Immature natural killer cell (primary cell): ENCODE measurements around the gene RTN4R. TPM values are rescaled to one million over a fixed set of nuclear protein-coding genes. Genes with fewer than 3 reads are reported as not detected.

ENCODE experiments used
- DNase-seq, 3 donors: peaks; one replicate each; pipeline ENCODE4 v3.0.0; 2022; ENCODE audit warnings: mixed read lengths in 1 of 3
- H3K27ac Mint-ChIP-seq, 6 donors: one replicate each; pipeline ENCODE4 v1.8.0; 2020; ENCODE audit warnings: mixed read lengths in 6 of 6, mild to moderate bottlenecking in 5 of 6, inconsistent platforms in 4 of 6, moderate library complexity in 3 of 6
- H3K27me3 Mint-ChIP-seq, 3 donors: one replicate each; pipeline ENCODE4 v1.8.0; 2020 to 2021; ENCODE audit warnings: low read depth in 3 of 3, mild to moderate bottlenecking in 3 of 3, mixed read lengths in 3 of 3, moderate library complexity in 3 of 3, inconsistent platforms in 1 of 3
- H3K36me3 Mint-ChIP-seq, 3 donors: one replicate each; pipeline ENCODE4 v1.8.0; 2020; ENCODE audit warnings: mixed read lengths in 3 of 3, inconsistent platforms in 2 of 3, mild to moderate bottlenecking in 2 of 3
- H3K4me1 Mint-ChIP-seq, 2 donors: one replicate each; pipeline ENCODE4 v1.8.0; 2020; ENCODE audit warnings: inconsistent platforms in 2 of 2, mild to moderate bottlenecking in 2 of 2, mixed read lengths in 2 of 2, moderate library complexity in 1 of 2
- H3K4me3 Mint-ChIP-seq, 5 donors: one replicate each; pipeline ENCODE4 v1.8.0; 2020; ENCODE audit warnings: mild to moderate bottlenecking in 5 of 5, mixed read lengths in 5 of 5, inconsistent platforms in 3 of 5, moderate library complexity in 3 of 5
- H3K9me3 Mint-ChIP-seq, 6 donors: one replicate each; pipeline ENCODE4 v1.8.0; 2020; ENCODE audit warnings: mild to moderate bottlenecking in 6 of 6, mixed read lengths in 6 of 6, inconsistent platforms in 4 of 6, moderate library complexity in 3 of 6
- polyA plus RNA-seq, 3 donors: library from polyadenylated mRNA; unstranded; fragments of 300-500 nt; fragmentation: Illumina TruSeq; gene quantifications; one replicate each; pipeline ENCODE4 v1.2.3, GENCODE V29; 2021

RTN4R gene
- polyA plus RNA-seq, 3 donors from 2014 or later = 1.1 to 3.9 (median 2.2) TPM

DNA sequence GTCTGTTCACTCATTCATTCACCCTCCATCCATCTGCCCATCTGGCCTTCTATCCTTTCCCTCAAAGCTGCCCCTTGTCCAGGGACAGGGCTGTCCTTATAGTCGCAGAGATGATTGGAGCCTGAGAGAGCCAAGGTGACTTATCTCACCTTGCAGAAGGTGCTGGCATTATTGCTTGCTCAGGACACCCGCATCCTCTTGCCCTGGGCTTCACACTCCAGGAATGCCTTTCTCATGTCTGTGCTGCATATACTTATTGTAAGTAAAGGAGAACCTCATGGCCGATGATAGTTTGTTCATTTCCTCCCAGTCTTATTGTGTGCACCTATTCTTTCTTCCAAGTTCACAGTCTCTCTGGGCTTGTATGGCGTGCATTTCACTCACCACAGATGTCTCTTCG lies 68.2 kb downstream of the RTN4R start:
- Mint-ChIP-seq H3K4me1 (no peaks in the 10 kb centered on the region), H3K36me3 (no peaks in the 10 kb centered on the region), H3K27ac (no peak overlapping the region), H3K27me3 (peaks cover 0 to 3% (median 2%) of the 10 kb centered on the region in 3 donors), H3K9me3 (no peaks in the 10 kb centered on the region), H3K4me3 (no peak overlapping the region)
- DNase-seq = no peak

- DNase-seq = no peak
- Mint-ChIP-seq H3K4me1 (no peaks in the 10 kb centered on the region), H3K36me3 (no peaks in the 10 kb centered on the region), H3K9me3 (no peaks in the 10 kb centered on the region), H3K4me3 (no peak overlapping the region), H3K27ac (no peak overlapping the region), H3K27me3 (peaks cover 0 to 3% (median 2%) of the 10 kb centered on the region in 3 donors)
Observed at GRCh38 chr22:20199413-20199842, 68.7 kb downstream of the RTN4R start.

DNA sequence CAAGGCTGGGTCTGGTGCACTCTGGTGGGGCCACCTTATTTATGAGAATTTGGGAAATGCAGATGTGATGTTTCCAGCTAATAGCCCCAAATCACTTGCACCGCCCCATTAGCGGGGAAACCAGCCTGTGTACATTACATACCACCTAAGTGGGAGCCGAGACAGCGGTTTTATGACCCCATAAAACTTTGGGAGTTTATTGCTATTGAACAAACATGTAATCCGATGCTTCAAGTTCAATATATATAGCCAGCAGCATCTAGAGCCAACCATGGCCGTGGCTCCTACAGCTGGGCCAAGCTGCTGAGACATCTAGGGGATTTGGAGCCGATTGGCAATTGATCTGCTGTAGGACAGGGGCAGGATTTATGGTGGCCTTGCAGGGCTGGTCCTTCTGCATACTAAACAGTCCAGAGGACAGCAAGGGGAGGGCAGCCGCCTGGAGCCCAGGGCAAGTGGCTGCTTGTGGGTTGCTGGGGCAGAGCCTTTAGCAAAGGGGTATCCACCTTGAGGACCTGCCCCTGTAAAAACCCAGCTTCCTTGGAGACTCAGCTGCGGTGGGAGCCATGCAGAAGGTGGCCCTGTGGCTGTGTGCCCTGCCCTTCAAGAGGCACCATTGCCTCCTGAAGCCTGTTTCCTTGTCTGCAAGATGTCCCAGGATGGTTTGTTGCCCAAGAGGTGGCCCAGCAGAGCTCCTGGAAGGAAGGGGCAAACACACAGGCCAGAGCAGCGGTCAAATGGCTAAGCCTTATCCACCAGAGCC lies 69.4 kb downstream of the RTN4R start:
- Mint-ChIP-seq H3K9me3 (no peaks in the 10 kb centered on the region), H3K27ac (no peak overlapping the region), H3K36me3 (no peaks in the 10 kb centered on the region), H3K4me3 (no peak overlapping the region), H3K27me3 (peaks cover 0 to 3% (median 2%) of the 10 kb centered on the region in 3 donors), H3K4me1 (no peaks in the 10 kb centered on the region)
- no peak for DNase-seq

DNA sequence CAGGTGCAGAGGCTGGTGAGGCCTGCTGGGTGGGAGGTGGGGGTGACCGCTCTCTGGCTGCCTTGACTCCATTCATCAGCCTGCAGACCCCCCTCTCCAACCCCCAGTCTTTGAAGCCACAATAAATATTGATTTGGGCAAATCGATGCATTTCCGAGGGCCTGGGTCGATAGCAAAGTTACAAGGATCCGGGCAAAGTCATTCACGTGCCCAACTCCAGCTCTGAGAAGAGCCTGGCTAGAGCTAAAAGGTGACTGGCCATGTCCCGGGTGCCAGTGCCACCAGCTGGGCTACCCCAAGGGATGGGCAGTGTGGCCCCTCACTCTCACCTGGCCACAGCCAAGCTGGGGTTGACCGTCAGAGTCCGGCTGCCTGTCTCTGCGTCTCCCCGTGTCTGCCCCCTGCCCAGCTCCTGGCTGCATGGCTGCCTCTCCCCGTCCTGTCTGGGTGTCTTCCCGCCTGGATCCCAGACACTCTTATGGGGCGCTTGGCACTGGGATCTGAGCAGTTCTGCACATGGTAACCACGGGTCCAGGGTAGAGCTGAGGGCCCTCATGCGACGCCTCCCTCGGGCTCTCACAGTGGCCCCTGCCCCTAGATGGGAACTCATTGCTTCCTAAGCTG lies 70.6 kb downstream of the RTN4R start:
- Mint-ChIP-seq H3K27me3 (peaks cover 0 to 3% (median 0%) of the 10 kb centered on the region in 3 donors), H3K4me1 (no peaks in the 10 kb centered on the region), H3K4me3 (no peak overlapping the region), H3K9me3 (no peaks in the 10 kb centered on the region), H3K36me3 (no peaks in the 10 kb centered on the region), H3K27ac (no peak overlapping the region)
- DNase-seq = no peak

DNA sequence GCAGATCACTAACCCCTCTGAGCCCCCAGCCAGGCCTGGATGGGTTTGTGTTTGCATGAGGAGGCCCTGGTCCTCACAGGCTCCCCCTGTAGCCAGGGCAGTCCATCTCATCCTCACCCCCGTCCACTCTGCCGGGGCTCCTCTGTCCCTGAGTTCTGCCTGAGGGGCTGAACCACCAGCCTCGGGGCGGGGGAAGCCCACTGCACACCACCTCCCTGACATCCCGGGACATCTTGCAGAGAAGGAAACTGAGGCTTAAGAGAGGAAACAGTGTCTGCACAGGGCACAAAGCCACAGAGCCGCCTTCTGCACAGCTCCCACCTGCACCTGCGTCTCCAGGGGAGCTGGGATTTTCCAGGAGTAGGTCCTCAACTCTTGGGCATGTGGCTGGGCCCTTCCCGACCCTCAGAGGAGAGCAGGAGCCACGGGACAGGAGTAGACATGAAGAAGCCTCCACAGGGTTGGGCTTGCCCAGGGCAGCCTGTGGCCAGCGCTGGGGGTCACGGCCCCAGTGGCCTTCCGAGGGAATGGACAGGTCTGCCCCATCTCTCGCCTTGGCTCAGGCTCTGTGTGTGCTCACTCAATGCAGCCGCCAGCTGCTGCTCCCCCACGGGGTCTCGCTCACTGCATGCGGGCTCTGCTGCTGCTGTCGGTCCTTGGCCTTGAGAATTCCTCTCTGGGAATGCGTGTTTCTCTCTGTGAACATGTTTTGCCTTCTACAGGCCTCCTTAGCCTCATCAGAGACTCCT lies 71.8 kb downstream of the RTN4R start:
- no peaks in the 10 kb centered on the region for H3K36me3 Mint-ChIP-seq
- DNase-seq = no peak
- H3K4me1 Mint-ChIP-seq = no peaks in the 10 kb centered on the region
- no peaks in the 10 kb centered on the region for H3K9me3 Mint-ChIP-seq
- peaks cover 0 to 3% (median 2%) of the 10 kb centered on the region in 3 donors for H3K27me3 Mint-ChIP-seq
- H3K27ac Mint-ChIP-seq = no peak overlapping the region
- H3K4me3 Mint-ChIP-seq = no peak overlapping the region

GRCh38 chr22:20194681-20195593 lies 73.2 kb downstream of the RTN4R start:
- Mint-ChIP-seq H3K4me3 (no peak overlapping the region), H3K27me3 (peaks cover 0 to 3% (median 2%) of the 10 kb centered on the region in 3 donors), H3K36me3 (no peaks in the 10 kb centered on the region), H3K9me3 (no peaks in the 10 kb centered on the region), H3K4me1 (peaks cover 0 to under 1% of the 10 kb centered on the region in 2 donors), H3K27ac (no peak overlapping the region)
- DNase-seq = no peak

DNA sequence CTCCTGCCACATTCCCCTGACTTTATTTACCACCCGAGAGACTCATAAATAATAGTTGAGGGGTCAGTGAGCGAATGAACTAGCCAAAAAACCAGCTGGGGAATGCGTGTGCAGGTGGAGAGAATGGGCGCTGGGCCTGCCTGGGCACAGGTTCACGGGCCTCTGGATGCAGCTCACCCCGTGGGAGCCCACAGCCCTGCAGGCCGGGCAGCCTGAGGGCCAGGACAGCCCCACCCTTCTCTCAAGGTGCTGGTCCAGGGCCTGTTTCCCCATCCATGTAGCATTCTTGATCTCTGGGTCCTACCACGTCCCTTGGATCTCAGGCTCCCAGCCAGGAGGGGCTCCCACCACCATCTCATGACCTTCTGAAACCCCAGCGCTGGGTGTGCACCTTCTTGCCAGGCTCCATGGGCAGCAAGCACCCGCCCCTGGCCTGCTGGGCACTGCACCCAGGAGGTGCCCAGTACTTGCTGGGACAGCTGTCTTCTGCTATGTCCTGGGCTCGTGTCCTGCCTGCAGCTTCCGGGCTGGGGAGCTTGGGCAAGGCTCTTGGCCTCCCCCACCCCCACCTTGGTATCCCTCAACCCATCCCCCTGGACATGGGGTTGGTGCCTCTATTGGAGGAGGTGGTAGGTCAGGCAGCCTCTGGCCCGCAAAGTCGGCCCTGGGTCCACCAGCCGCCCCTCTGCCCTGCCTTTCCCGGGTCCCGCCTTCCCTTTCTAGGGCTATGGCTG lies 74.2 kb downstream of the RTN4R start:
- H3K9me3 Mint-ChIP-seq = no peaks in the 10 kb centered on the region
- no peak overlapping the region for H3K27ac Mint-ChIP-seq
- peaks cover 0 to 5% of the 10 kb centered on the region in 2 donors for H3K4me1 Mint-ChIP-seq
- no peaks in the 10 kb centered on the region for H3K36me3 Mint-ChIP-seq
- H3K27me3 Mint-ChIP-seq = peaks cover 0 to 3% (median 2%) of the 10 kb centered on the region in 3 donors
- DNase-seq = no peak
- no peak overlapping the region for H3K4me3 Mint-ChIP-seq

DNA sequence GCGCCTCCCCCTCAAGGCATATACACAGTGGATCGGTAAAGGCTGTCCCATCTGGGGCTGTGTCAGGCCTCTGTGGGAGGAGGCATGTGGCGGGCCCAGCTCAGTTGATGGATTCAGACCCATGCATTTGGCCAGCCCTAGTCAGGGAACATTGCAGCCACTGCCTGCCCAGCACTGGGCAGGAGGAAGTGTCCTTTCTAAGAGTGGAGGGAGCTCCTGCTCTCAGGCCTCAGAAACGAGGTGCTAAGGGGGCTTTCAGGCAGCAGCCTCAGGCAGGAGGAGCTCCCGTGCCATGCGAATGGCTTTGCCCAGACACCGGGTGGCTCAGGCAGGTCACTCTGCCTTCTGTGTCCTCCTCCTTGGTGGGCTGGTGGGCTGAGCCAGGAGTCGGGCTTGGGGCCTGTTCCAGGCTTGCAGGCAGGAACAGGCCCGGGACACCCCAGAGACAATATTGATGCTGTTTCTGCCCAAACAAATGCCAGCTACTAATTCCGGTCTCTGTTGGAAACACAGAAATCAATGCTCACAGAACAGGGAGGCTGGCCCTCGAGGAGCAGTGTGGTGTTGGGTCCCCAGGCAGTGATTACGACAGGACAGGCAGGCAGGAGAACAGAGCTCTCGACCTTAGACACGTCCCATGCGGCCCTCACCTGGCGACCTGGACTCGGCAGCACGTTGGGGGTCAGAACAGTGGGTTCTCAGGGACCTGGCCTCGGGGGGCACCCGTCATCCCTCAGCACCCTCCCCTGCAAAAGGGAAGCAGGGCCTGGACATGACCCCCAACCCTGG lies 75.0 kb downstream of the RTN4R start:
- peaks cover 0 to 5% of the 10 kb centered on the region in 2 donors for H3K4me1 Mint-ChIP-seq

DNA sequence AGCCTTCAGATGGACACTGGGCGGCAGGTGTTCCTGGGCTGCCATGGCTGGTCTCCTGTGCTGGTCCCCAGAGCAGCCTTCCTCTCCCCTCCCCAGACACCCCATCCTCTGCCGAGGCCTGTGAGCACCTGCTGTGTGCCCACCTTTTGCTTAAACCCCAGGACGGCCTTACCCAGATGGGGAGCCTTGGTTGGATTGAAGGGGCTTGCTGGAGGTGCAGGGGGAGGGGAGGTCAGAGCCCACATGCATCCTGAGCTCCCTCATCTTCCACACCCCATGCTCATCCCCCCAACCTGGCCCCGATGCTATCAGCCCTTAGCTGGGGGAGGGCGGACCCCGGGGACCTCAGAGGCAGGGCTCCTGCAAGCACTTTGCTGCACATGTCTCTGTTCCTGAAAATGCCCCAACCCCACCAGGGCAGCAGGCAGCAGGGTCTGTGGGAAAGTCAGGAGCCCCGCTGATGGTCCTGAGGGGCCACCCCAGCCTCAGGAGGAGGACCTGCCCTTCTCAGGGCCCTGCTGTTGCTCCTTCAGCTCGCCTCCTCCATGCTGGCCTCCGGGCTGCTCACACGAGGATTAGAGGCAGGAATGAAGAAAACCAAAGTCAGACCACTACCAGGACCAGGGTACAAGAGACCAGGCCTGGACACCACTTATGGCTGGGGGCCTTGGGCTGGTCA lies 75.7 kb downstream of the RTN4R start:
- Mint-ChIP-seq H3K9me3 (no peaks in the 10 kb centered on the region), H3K27ac (no peak overlapping the region), H3K4me1 (peaks cover 0 to 5% of the 10 kb centered on the region in 2 donors), H3K27me3 (peaks cover 0 to 2% (median 0%) of the 10 kb centered on the region in 3 donors), H3K4me3 (no peak overlapping the region), H3K36me3 (no peaks in the 10 kb centered on the region)
- no peak for DNase-seq

More for the DNA sequence above, 75.0 kb downstream of the RTN4R start:
- Mint-ChIP-seq H3K36me3 (no peaks in the 10 kb centered on the region), H3K4me3 (no peak overlapping the region), H3K27ac (no peak overlapping the region), H3K27me3 (peaks cover 0 to 3% (median 2%) of the 10 kb centered on the region in 3 donors), H3K9me3 (no peaks in the 10 kb centered on the region)
- DNase-seq = no peak

- Mint-ChIP-seq H3K27me3 (peaks cover 0 to 2% (median 0%) of the 10 kb centered on the region in 3 donors), H3K27ac (no peak overlapping the region), H3K9me3 (no peaks in the 10 kb centered on the region), H3K36me3 (no peaks in the 10 kb centered on the region), H3K4me1 (peaks cover 0 to 5% of the 10 kb centered on the region in 2 donors), H3K4me3 (no peak overlapping the region)
- DNase-seq = no peak
Observed at GRCh38 chr22:20191803-20192202, 76.3 kb downstream of the RTN4R start.
